ENCODE measurements around the gene GDF7. TPM values are rescaled to one million over a fixed set of nuclear protein-coding genes. Genes with fewer than 3 reads are reported as not detected.

Gene GDF7
- total and polyA plus RNA-seq, 12 donors, result 0.10 to 1.2 (median 0.58) TPM

DNA sequence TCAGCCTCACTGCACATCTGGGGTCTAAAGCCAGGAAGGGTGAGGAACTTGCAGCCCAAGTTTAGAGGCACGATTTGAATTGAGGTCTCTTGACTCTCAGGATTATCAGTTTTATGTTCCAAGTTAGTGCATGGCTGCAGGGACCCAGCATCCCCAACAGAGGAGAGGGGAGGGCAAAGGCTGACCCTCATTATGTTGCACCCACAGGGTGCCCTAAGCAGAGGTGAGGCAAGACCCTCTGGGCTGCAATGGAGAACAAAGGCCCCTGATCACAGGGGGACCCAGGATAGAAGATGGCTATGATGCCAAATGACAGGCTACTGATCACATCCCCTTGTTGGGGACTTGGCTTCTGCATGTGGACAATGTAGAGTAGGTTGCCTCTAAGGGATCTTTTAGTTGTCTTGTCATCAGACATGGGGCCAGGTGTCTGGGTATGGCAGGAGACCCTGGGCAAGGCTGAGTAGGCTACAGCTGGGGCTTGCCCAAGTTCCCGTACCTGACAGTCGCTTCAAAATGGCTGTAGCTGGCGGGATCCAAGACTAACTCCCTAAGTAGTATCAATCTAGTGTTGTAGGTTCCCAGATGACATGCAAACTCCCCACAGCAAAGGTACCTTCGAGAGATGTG is 4.5 kb upstream of the GDF7 start:
- no peak overlapping the region for H3K4me3 ChIP-seq
- H3K27me3 ChIP-seq, result peaks cover 17 to 94% (median 81%) of the 10 kb centered on the region in 7 donors
- no peaks in the 10 kb centered on the region for H3K36me3 ChIP-seq
- TF ChIP-seq, protein P1, sequence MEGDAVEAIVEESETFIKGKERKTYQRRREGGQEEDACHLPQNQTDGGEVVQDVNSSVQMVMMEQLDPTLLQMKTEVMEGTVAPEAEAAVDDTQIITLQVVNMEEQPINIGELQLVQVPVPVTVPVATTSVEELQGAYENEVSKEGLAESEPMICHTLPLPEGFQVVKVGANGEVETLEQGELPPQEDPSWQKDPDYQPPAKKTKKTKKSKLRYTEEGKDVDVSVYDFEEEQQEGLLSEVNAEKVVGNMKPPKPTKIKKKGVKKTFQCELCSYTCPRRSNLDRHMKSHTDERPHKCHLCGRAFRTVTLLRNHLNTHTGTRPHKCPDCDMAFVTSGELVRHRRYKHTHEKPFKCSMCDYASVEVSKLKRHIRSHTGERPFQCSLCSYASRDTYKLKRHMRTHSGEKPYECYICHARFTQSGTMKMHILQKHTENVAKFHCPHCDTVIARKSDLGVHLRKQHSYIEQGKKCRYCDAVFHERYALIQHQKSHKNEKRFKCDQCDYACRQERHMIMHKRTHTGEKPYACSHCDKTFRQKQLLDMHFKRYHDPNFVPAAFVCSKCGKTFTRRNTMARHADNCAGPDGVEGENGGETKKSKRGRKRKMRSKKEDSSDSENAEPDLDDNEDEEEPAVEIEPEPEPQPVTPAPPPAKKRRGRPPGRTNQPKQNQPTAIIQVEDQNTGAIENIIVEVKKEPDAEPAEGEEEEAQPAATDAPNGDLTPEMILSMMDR (IDR thresholded peaks at IDR 0.05), result no peak
- ATAC-seq, result no peak
- H3K4me1 ChIP-seq, result peaks cover 0 to 22% (median 20%) of the 10 kb centered on the region in 9 donors
- no peak overlapping the region for H3K27ac ChIP-seq
- intact Hi-C loops (cut with DNase I), result loop anchor here in 7 of 10 donors (2.0 to 10.0 kb wide), 5 partner anchors 162 to 455 kb away; partner anchors contain the start of gene LDAH (in 1 of the 7)
- WGBS, 2 donors, result 72 to 73% methylated on average over 5 of the region's 5 CpGs
- no peaks in the 10 kb centered on the region for H3K9me3 ChIP-seq
- no peak for DNase-seq

DNA sequence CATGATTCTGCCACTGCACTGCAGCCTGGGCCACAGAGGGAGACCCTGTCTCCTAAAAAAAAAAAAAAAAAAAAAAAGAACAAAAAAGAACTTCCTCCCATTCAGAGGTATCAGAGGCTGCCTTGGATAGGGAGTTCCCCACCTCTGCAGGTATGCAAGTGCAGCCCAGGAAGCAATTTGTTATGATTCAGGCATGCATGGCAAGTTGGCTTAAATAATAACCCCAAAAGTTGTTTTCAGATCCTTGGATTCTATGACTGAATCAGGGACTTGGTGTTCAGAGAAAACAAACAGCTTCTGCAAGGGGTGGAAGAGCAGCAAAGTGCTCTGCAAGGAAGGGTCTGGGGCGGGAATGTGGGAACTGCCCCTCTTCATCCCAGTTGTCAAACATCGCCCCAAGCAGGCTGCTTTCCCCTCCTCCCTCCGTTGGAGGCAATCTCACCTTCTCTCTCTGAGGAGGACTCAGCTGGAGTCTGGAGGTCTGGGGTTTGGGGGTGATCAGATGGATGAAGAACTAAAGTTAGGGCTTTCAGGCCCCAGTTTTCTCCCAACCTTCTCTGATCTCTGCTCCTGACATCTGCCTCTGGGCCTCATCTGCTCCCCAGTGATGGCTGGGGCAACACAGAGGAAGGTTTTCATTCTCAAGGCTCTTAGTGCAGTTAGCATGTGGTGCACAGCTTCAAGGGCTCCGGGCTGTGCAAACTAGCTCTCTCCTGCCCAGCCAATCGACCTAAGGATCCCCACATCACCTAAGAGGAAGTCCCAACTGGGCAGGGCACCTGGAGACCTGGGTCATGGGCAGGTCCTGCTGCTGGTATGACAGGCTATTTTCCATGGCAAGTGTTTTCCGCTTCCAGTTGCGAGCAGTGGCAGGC is 3.5 kb upstream of the GDF7 start:
- Histone ChIP-seq H3K27me3 (peaks cover 24 to 96% (median 89%) of the 10 kb centered on the region in 7 donors), H3K4me1 (peaks cover 0 to 27% (median 20%) of the 10 kb centered on the region in 9 donors), H3K9me3 (no peaks in the 10 kb centered on the region), H3K27ac (no peak overlapping the region), H3K36me3 (no peaks in the 10 kb centered on the region), H3K4me3 (no peak overlapping the region)
- DNase-seq (no peak), ATAC-seq (no peak)
- intact Hi-C loops (cut with DNase I), result loop anchor here in 7 of 10 donors (2.0 to 10.0 kb wide), 5 partner anchors 161 to 454 kb away; partner anchors contain the start of gene LDAH (in 1 of the 7)
- WGBS, 2 donors, result 25 to 39% methylated on average over 7 of the region's 7 CpGs
- TF ChIP-seq, protein P1 (IDR thresholded peaks at IDR 0.05), result no peak

DNA sequence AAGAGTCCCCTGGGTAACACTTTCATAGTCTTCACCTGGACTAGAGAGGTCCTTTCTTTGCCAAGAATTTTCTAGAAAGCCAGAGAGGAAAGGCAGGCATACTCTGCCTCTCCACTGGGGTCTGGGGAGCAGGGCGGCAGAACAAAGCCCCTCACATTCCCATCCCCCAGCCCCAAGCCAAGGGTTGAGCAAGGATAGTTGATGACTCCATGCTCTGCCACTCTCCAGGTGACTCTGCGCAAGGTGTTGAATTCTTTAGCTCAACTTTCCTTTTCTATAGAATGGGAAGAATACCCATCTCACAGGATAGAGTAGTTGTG is 2.9 kb upstream of the GDF7 start:
- no peak for ATAC-seq

More for the DNA sequence above, 2.9 kb upstream of the GDF7 start:
- TF ChIP-seq, protein P1 (IDR thresholded peaks at IDR 0.05), result no peak
- H3K36me3 ChIP-seq, result no peaks in the 10 kb centered on the region
- H3K27me3 ChIP-seq, result peaks cover 25 to 97% (median 94%) of the 10 kb centered on the region in 7 donors
- 33 to 51% methylated on average over 2 of the region's 2 CpGs for WGBS, 2 donors
- no peak overlapping the region for H3K27ac ChIP-seq
- H3K4me3 ChIP-seq, result peak overlapping the region in 1 of 10 donors; percentile 6
- intact Hi-C loops (cut with DNase I), result loop anchor here in 6 of 10 donors (5.0 to 10.0 kb wide), 3 partner anchors 161 to 453 kb away; partner anchors contain the start of gene LDAH (in 1 of the 6)
- no peaks in the 10 kb centered on the region for H3K9me3 ChIP-seq
- DNase-seq, result no peak
- H3K4me1 ChIP-seq, result peaks cover 0 to 27% (median 20%) of the 10 kb centered on the region in 9 donors
